ENCODE results near the gene TYMS.

DNA sequence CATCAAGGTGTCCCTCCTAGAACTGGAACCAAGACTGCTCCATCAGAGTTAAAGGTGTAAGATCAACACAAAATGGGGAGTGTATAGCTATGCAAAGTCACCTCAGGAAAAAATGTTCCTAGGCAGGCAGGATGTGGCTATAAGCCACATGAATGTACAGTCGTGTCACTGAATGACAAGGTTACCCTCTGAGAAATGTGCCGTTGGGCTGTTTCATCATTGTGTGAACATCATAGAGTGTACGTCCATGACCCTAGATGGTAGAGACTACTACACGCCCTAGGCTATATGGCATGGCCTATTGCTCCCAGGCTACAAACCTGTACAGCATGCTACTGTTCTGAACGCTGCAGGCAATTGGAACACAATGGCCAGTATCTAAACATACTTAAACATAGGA, 24.5 kb downstream of the TYMS start:
- TF ChIP-seq, protein P1, sequence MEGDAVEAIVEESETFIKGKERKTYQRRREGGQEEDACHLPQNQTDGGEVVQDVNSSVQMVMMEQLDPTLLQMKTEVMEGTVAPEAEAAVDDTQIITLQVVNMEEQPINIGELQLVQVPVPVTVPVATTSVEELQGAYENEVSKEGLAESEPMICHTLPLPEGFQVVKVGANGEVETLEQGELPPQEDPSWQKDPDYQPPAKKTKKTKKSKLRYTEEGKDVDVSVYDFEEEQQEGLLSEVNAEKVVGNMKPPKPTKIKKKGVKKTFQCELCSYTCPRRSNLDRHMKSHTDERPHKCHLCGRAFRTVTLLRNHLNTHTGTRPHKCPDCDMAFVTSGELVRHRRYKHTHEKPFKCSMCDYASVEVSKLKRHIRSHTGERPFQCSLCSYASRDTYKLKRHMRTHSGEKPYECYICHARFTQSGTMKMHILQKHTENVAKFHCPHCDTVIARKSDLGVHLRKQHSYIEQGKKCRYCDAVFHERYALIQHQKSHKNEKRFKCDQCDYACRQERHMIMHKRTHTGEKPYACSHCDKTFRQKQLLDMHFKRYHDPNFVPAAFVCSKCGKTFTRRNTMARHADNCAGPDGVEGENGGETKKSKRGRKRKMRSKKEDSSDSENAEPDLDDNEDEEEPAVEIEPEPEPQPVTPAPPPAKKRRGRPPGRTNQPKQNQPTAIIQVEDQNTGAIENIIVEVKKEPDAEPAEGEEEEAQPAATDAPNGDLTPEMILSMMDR (IDR thresholded peaks at IDR 0.05) = no peak
- TF ChIP-seq POLR2A (IDR thresholded peaks at IDR 0.05) = no peak
